ENCODE data around the gene AMIGO1. TPM values are rescaled to one million over a fixed set of nuclear protein-coding genes. Genes with fewer than 3 reads are reported as not detected.

AMIGO1 gene
- total and polyA plus RNA-seq, 2 of the 8 experiments (the other 6 are each of a cell fraction or from before 2014, with no cell fraction given) = 1.5 to 2.7 TPM

DNA sequence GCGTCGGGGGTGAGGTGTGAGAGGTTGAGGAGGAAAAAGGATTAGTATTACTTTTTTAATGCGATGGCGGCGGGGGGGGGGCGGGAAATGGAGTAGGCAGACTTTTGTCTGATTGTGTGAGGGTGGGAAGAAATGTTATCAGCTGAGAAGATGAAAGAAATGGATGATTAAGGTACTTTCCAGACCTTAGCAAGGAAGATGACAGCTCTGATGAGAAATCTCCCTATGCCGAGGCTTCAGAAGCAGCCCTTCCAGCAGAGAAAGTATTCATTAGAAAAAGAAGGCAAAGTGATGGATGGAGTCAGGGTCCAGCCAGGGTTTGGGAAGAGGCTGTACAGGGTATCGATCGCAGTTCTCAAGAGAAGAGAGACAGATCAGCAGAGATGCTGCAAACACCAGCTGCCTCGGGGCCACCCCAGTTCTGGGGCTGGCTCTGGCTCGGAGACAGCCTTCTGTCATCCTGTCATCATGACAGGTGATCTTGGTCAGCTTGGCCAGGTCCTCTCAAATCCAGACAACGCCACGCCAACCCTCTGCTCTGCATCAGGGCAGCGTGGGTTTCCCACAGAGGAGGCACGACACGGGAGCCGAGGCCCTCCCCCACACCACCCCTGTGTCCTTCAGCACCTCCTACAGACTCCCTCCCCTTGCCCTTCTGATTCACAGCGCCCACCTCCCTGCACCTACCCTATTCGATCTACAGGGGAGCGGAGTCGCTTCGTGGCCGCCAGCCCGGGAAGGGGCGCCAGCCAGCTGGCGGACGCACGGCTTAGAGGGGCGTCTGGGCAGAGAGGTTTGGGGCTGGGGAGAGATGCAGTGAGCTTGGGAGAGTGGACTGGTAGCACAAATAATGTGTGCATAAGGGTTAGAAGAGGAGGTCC lies 26.5 kb downstream of the AMIGO1 start (continued):
- TF ChIP-seq MAFK (IDR thresholded peaks at IDR 0.05; ENCODE audit: low read depth, low read length) = no peak
- TF ChIP-seq, protein P1, sequence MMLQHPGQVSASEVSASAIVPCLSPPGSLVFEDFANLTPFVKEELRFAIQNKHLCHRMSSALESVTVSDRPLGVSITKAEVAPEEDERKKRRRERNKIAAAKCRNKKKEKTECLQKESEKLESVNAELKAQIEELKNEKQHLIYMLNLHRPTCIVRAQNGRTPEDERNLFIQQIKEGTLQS (IDR thresholded peaks at IDR 0.05; ENCODE audit: insufficient read depth, low read depth, low read length) = no peak
- no peak for TF ChIP-seq JUND (IDR thresholded peaks at IDR 0.05; ENCODE audit: low read length)
- TF ChIP-seq SIRT6 (IDR thresholded peaks at IDR 0.05; ENCODE audit: low read length) = no peak
- TF ChIP-seq RXRA (IDR thresholded peaks at IDR 0.05; ENCODE audit: insufficient read depth, low read depth, low read length) = no peak
- TF ChIP-seq TAF7 (optimal IDR thresholded peaks at IDR 0.05; ENCODE audit: borderline replicate concordance, low read depth, low read length) = no peak
- TF ChIP-seq POU5F1 (IDR thresholded peaks at IDR 0.05; ENCODE audit: low read depth, low read length) = no peak
- TF ChIP-seq GABPA (IDR thresholded peaks at IDR 0.05; ENCODE audit: borderline replicate concordance, insufficient read depth, low read length) = no peak
- no peak for TF ChIP-seq CTBP2 (IDR thresholded peaks at IDR 0.05; ENCODE audit: borderline replicate concordance, insufficient read depth, insufficient read length, low read length)
- no peak for TF ChIP-seq NRF1 (IDR thresholded peaks at IDR 0.05; ENCODE audit: low read depth, low read length)
- TF ChIP-seq POLR2A (IDR thresholded peaks at IDR 0.05; ENCODE audit: control extremely low read depth in 1 of 2, low read depth in 2 of 2, low read length in 2 of 2) = no peak
- TF ChIP-seq BCL11A (IDR thresholded peaks at IDR 0.05; ENCODE audit: low read depth in 2 of 2, low read length in 2 of 2) = no peak
- TF ChIP-seq, protein P2, sequence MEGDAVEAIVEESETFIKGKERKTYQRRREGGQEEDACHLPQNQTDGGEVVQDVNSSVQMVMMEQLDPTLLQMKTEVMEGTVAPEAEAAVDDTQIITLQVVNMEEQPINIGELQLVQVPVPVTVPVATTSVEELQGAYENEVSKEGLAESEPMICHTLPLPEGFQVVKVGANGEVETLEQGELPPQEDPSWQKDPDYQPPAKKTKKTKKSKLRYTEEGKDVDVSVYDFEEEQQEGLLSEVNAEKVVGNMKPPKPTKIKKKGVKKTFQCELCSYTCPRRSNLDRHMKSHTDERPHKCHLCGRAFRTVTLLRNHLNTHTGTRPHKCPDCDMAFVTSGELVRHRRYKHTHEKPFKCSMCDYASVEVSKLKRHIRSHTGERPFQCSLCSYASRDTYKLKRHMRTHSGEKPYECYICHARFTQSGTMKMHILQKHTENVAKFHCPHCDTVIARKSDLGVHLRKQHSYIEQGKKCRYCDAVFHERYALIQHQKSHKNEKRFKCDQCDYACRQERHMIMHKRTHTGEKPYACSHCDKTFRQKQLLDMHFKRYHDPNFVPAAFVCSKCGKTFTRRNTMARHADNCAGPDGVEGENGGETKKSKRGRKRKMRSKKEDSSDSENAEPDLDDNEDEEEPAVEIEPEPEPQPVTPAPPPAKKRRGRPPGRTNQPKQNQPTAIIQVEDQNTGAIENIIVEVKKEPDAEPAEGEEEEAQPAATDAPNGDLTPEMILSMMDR (IDR thresholded peaks at IDR 0.05; ENCODE audit: control extremely low read depth in 1 of 3, insufficient read depth in 1 of 3, low read depth in 1 of 3, low read length in 3 of 3) = peak in 2 of 3 experiments; percentile 19 to 27; a peak in 2 of 4 replicates
- TF ChIP-seq CBX8 (IDR thresholded peaks at IDR 0.05; ENCODE audit: borderline replicate concordance, low read depth, low read length) = no peak
- TF ChIP-seq SUZ12 (IDR thresholded peaks at IDR 0.05; ENCODE audit: low read length) = no peak
- TF ChIP-seq, protein P3, sequence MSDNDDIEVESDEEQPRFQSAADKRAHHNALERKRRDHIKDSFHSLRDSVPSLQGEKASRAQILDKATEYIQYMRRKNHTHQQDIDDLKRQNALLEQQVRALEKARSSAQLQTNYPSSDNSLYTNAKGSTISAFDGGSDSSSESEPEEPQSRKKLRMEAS (IDR thresholded peaks at IDR 0.05) = 0 out of 2 replicates have a peak, but pooled peaks have one; percentile 25
- no peak for TF ChIP-seq TEAD4 (IDR thresholded peaks at IDR 0.05; ENCODE audit: low read depth, low read length)
- no peak for TF ChIP-seq YY1 (IDR thresholded peaks at IDR 0.05; ENCODE audit: low read depth, low read length)
- TF ChIP-seq SIN3A (conservative IDR thresholded peaks at IDR 0.05 in 1 of 2, IDR thresholded peaks at IDR 0.05 in 1 of 2; ENCODE audit: low read depth in 1 of 2, low read length in 2 of 2) = peak; percentile 68 to 82; a peak in 2 of 4 replicates
- TF ChIP-seq RBBP5 (IDR thresholded peaks at IDR 0.05; ENCODE audit: borderline replicate concordance, low read depth, low read length) = no peak; the same call in 1 of the 2 replicates
